ENCODE data around the gene ZNF804B.

GRCh38 chr7:89283302-89283701, 523.8 kb downstream of the ZNF804B start:
- TF ChIP-seq, protein P1, sequence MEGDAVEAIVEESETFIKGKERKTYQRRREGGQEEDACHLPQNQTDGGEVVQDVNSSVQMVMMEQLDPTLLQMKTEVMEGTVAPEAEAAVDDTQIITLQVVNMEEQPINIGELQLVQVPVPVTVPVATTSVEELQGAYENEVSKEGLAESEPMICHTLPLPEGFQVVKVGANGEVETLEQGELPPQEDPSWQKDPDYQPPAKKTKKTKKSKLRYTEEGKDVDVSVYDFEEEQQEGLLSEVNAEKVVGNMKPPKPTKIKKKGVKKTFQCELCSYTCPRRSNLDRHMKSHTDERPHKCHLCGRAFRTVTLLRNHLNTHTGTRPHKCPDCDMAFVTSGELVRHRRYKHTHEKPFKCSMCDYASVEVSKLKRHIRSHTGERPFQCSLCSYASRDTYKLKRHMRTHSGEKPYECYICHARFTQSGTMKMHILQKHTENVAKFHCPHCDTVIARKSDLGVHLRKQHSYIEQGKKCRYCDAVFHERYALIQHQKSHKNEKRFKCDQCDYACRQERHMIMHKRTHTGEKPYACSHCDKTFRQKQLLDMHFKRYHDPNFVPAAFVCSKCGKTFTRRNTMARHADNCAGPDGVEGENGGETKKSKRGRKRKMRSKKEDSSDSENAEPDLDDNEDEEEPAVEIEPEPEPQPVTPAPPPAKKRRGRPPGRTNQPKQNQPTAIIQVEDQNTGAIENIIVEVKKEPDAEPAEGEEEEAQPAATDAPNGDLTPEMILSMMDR (IDR thresholded peaks at IDR 0.05), result no peak
- TF ChIP-seq EZH2 (IDR thresholded peaks at IDR 0.05), result no peak

Measured in neural progenitor cell (in vitro differentiated cells).